ENCODE data around the gene GALNTL6.

The GALNTL6 gene

GRCh38 chr4:172103456-172103855 lies 290.3 kb downstream of the GALNTL6 start:
- TF ChIP-seq CTCF (IDR thresholded peaks at IDR 0.05; ENCODE audit: low read depth, low read length, missing control alignments), result no peak
- H3K4me3 ChIP-seq (replicated peaks; ENCODE audit: low read depth, low read length), result no peak overlapping the region

GRCh38 chr4:172104539-172104938 lies 291.3 kb downstream of the GALNTL6 start:
- no peak for DNase-seq (ENCODE audit: extremely low read depth, low read depth)
- H3K4me3 ChIP-seq (replicated peaks; ENCODE audit: low read depth, low read length), result no peak overlapping the region
- TF ChIP-seq CTCF (IDR thresholded peaks at IDR 0.05; ENCODE audit: low read depth, low read length, missing control alignments), result no peak

More at GRCh38 chr4:172103456-172103855, 290.3 kb downstream of the GALNTL6 start:
- DNase-seq (ENCODE audit: extremely low read depth, low read depth), result no peak

GRCh38 chr4:172105918-172106317 lies 292.7 kb downstream of the GALNTL6 start:
- H3K4me3 ChIP-seq (replicated peaks; ENCODE audit: low read depth, low read length), result no peak overlapping the region
- no peak for DNase-seq (ENCODE audit: extremely low read depth, low read depth)
- TF ChIP-seq CTCF (IDR thresholded peaks at IDR 0.05; ENCODE audit: low read depth, low read length, missing control alignments), result no peak

- no peak for DNase-seq (ENCODE audit: extremely low read depth, low read depth)
Measured at GRCh38 chr4:172109466-172109865, 296.3 kb downstream of the GALNTL6 start.

GRCh38 chr4:172124656-172125308 lies 311.6 kb downstream of the GALNTL6 start:
- DNase-seq (ENCODE audit: extremely low read depth, low read depth), result no peak
- H3K4me3 ChIP-seq (replicated peaks; ENCODE audit: low read depth, low read length), result no peak overlapping the region
- TF ChIP-seq CTCF (IDR thresholded peaks at IDR 0.05; ENCODE audit: low read depth, low read length, missing control alignments), result no peak

More at GRCh38 chr4:172109466-172109865, 296.3 kb downstream of the GALNTL6 start:
- H3K4me3 ChIP-seq (replicated peaks; ENCODE audit: low read depth, low read length), result no peak overlapping the region
- no peak for TF ChIP-seq CTCF (IDR thresholded peaks at IDR 0.05; ENCODE audit: low read depth, low read length, missing control alignments)

- no peak for TF ChIP-seq CTCF (IDR thresholded peaks at IDR 0.05; ENCODE audit: low read depth, low read length, missing control alignments)
- no peak for DNase-seq (ENCODE audit: extremely low read depth, low read depth)
- no peak overlapping the region for H3K4me3 ChIP-seq (replicated peaks; ENCODE audit: low read depth, low read length)
Measured at GRCh38 chr4:172125443-172125842, 312.2 kb downstream of the GALNTL6 start.

GRCh38 chr4:172127168-172127567 lies 314.0 kb downstream of the GALNTL6 start:
- no peak overlapping the region for H3K4me3 ChIP-seq (replicated peaks; ENCODE audit: low read depth, low read length)
- DNase-seq (ENCODE audit: extremely low read depth, low read depth), result no peak
- TF ChIP-seq CTCF (IDR thresholded peaks at IDR 0.05; ENCODE audit: low read depth, low read length, missing control alignments), result no peak
